ENCODE data around the gene TBC1D24.
"Not testable (repeated sequence)": the region's sequence is repeated elsewhere in the genome, so short reads cannot be mapped to it uniquely, and the experiment has no call there.

TBC1D24 gene

GRCh38 chr16:2532494-2533141 is 57.7 kb downstream of the TBC1D24 start:
- TF ChIP-seq CTCF (conservative IDR thresholded peaks at IDR 0.05): no peak
- peak overlapping the region; percentile 83 for H3K27ac ChIP-seq

- peak overlapping the region; percentile 83 for H3K27ac ChIP-seq
Measured at GRCh38 chr16:2533142-2533755, 58.3 kb downstream of the TBC1D24 start.

- no peak for TF ChIP-seq CTCF (conservative IDR thresholded peaks at IDR 0.05)
- no peak overlapping the region for H3K27ac ChIP-seq
Measured at GRCh38 chr16:2533912-2534311, 59.0 kb downstream of the TBC1D24 start.

- not testable (repeated sequence) for H3K27ac ChIP-seq
Measured at GRCh38 chr16:2534335-2534734, 59.4 kb downstream of the TBC1D24 start.

- no peak for TF ChIP-seq CTCF (conservative IDR thresholded peaks at IDR 0.05)
- H3K27ac ChIP-seq: no peak overlapping the region
Measured at GRCh38 chr16:2535625-2536013, 60.7 kb downstream of the TBC1D24 start.

GRCh38 chr16:2537451-2538379 is 62.8 kb downstream of the TBC1D24 start, which contains the start of gene PDPK1:
PDPK1 (plus strand) TSS chr16:2538021; CDS start chr16:2538113, 92 bp downstream.
- peak within 1 kb of the TSS; percentile 71 for H3K27ac ChIP-seq
- no peak for TF ChIP-seq CTCF (conservative IDR thresholded peaks at IDR 0.05)

GRCh38 chr16:2539192-2539844 is 64.4 kb downstream of the TBC1D24 start:
- peak overlapping the region; percentile 71; the same call in 1 of the 2 replicates for H3K27ac ChIP-seq

- TF ChIP-seq CTCF (conservative IDR thresholded peaks at IDR 0.05): peak; percentile 41
- not testable (repeated sequence) for H3K27ac ChIP-seq
Measured at GRCh38 chr16:2539845-2540458, 65.0 kb downstream of the TBC1D24 start.

- not testable (repeated sequence) for H3K27ac ChIP-seq
Measured at GRCh38 chr16:2540912-2541311, 66.0 kb downstream of the TBC1D24 start.

GRCh38 chr16:2541409-2541808 is 66.5 kb downstream of the TBC1D24 start:
- not testable (repeated sequence) for H3K27ac ChIP-seq

GRCh38 chr16:2543771-2544170 is 68.8 kb downstream of the TBC1D24 start:
- H3K27ac ChIP-seq: not testable (repeated sequence)

GRCh38 chr16:2550283-2550878 is 75.5 kb downstream of the TBC1D24 start:
- H3K27ac ChIP-seq: not testable (repeated sequence)

- H3K27ac ChIP-seq: not testable (repeated sequence)
Measured at GRCh38 chr16:2551420-2551889, 76.5 kb downstream of the TBC1D24 start.
